ENCODE measurements around the gene BPHL.

DNA sequence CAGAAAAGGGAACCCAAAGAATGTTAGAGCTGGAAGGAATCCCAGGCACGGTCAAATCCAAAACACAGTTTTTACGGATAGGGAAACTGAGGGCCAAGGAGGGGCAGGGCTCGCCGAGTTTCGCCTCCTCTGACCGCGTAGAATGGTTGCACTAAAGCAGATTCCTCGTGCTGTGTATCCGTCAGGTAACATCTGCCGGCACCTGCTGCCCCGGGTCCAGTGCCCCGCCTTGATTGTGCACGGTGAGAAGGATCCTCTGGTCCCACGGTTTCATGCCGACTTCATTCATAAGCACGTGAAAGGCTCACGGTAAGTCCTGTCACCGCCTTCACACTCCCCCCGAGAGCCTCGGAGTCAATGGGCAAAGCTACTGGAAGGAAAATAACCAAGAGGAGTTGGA, 21.7 kb downstream of the BPHL start:
- TF ChIP-seq, protein P1, sequence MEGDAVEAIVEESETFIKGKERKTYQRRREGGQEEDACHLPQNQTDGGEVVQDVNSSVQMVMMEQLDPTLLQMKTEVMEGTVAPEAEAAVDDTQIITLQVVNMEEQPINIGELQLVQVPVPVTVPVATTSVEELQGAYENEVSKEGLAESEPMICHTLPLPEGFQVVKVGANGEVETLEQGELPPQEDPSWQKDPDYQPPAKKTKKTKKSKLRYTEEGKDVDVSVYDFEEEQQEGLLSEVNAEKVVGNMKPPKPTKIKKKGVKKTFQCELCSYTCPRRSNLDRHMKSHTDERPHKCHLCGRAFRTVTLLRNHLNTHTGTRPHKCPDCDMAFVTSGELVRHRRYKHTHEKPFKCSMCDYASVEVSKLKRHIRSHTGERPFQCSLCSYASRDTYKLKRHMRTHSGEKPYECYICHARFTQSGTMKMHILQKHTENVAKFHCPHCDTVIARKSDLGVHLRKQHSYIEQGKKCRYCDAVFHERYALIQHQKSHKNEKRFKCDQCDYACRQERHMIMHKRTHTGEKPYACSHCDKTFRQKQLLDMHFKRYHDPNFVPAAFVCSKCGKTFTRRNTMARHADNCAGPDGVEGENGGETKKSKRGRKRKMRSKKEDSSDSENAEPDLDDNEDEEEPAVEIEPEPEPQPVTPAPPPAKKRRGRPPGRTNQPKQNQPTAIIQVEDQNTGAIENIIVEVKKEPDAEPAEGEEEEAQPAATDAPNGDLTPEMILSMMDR (IDR thresholded peaks at IDR 0.05), result no peak
- TF ChIP-seq POLR2A (IDR thresholded peaks at IDR 0.05), result no peak

Measured in tibial nerve (tissue), 3 donors.